Panc1 (cell line): Measurements from ENCODE around the gene CLDN1.
"Not testable (repeated sequence)": the region's sequence is repeated elsewhere in the genome, so short reads cannot be mapped to it uniquely, and the experiment has no call there.

Experiments
- CTCF ChIP-seq: fragments of 450-650 bp; IDR thresholded peaks from 2 replicates; pipeline ENCODE4 v1.5.1; 2017; ENCODE audit warnings: mild to moderate bottlenecking
- POLR2AphosphoS5 ChIP-seq: IDR thresholded peaks from 2 replicates; pipeline ENCODE4 v1.6.1; 2012; ENCODE audit warnings: mild to moderate bottlenecking, low read depth, low read length, moderate library complexity
- SIN3A ChIP-seq: IDR thresholded peaks from 2 replicates; pipeline ENCODE4 v1.6.1; 2012; ENCODE audit warnings: low read depth, mild to moderate bottlenecking, low read length, moderate library complexity, borderline replicate concordance; ENCODE audit not compliant: insufficient read depth
- TF ChIP-seq, protein P1 (sequence below), 2 experiments: IDR thresholded peaks; 2 replicates each; pipeline ENCODE4 v1.6.1; 2011 to 2012; ENCODE audit warnings: low read depth in 2 of 2, control low read depth in 1 of 2, low read length in 1 of 2, mild to moderate bottlenecking in 1 of 2, moderate library complexity in 1 of 2; ENCODE audit not compliant: insufficient read depth in 1 of 2

- not testable (repeated sequence) for TF ChIP-seq CTCF, POLR2AphosphoS5, SIN3A
- TF ChIP-seq, protein P1, sequence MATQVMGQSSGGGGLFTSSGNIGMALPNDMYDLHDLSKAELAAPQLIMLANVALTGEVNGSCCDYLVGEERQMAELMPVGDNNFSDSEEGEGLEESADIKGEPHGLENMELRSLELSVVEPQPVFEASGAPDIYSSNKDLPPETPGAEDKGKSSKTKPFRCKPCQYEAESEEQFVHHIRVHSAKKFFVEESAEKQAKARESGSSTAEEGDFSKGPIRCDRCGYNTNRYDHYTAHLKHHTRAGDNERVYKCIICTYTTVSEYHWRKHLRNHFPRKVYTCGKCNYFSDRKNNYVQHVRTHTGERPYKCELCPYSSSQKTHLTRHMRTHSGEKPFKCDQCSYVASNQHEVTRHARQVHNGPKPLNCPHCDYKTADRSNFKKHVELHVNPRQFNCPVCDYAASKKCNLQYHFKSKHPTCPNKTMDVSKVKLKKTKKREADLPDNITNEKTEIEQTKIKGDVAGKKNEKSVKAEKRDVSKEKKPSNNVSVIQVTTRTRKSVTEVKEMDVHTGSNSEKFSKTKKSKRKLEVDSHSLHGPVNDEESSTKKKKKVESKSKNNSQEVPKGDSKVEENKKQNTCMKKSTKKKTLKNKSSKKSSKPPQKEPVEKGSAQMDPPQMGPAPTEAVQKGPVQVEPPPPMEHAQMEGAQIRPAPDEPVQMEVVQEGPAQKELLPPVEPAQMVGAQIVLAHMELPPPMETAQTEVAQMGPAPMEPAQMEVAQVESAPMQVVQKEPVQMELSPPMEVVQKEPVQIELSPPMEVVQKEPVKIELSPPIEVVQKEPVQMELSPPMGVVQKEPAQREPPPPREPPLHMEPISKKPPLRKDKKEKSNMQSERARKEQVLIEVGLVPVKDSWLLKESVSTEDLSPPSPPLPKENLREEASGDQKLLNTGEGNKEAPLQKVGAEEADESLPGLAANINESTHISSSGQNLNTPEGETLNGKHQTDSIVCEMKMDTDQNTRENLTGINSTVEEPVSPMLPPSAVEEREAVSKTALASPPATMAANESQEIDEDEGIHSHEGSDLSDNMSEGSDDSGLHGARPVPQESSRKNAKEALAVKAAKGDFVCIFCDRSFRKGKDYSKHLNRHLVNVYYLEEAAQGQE (IDR thresholded peaks at IDR 0.05; ENCODE audit: insufficient read depth in 1 of 2, low read depth in 2 of 2, low read length in 1 of 2), result not testable (repeated sequence)
Measured at GRCh38 chr3:190267464-190267863, 54.8 kb downstream of the CLDN1 start.
